ENCODE measurements around the gene HTT. TPM values are rescaled to one million over a fixed set of nuclear protein-coding genes. Genes with fewer than 3 reads are reported as not detected.

The HTT gene
- total and polyA plus RNA-seq, 2 of the 13 experiments (the other 11 are each of a cell fraction or from before 2014, with no cell fraction given), result 17.5 to 19.5 TPM

- TF ChIP-seq, protein P1, sequence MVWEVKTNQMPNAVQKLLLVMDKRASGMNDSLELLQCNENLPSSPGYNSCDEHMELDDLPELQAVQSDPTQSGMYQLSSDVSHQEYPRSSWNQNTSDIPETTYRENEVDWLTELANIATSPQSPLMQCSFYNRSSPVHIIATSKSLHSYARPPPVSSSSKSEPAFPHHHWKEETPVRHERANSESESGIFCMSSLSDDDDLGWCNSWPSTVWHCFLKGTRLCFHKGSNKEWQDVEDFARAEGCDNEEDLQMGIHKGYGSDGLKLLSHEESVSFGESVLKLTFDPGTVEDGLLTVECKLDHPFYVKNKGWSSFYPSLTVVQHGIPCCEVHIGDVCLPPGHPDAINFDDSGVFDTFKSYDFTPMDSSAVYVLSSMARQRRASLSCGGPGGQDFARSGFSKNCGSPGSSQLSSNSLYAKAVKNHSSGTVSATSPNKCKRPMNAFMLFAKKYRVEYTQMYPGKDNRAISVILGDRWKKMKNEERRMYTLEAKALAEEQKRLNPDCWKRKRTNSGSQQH (CRISPR knock-in tag; IDR thresholded peaks at IDR 0.05; ENCODE audit: low read depth), result no peak
- TF ChIP-seq, protein P2, sequence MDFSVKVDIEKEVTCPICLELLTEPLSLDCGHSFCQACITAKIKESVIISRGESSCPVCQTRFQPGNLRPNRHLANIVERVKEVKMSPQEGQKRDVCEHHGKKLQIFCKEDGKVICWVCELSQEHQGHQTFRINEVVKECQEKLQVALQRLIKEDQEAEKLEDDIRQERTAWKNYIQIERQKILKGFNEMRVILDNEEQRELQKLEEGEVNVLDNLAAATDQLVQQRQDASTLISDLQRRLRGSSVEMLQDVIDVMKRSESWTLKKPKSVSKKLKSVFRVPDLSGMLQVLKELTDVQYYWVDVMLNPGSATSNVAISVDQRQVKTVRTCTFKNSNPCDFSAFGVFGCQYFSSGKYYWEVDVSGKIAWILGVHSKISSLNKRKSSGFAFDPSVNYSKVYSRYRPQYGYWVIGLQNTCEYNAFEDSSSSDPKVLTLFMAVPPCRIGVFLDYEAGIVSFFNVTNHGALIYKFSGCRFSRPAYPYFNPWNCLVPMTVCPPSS (IDR thresholded peaks at IDR 0.05), result no peak
- TF ChIP-seq ZNF446 (CRISPR knock-in tag; IDR thresholded peaks at IDR 0.05), result no peak
- TF ChIP-seq NAIF1 (CRISPR knock-in tag; IDR thresholded peaks at IDR 0.05; ENCODE audit: borderline replicate concordance), result no peak
- TF ChIP-seq RBAK (CRISPR knock-in tag; IDR thresholded peaks at IDR 0.05), result no peak
- peak; percentile 83 for TF ChIP-seq ARID5B (CRISPR knock-in tag; IDR thresholded peaks at IDR 0.05)
- no peak for TF ChIP-seq ZNF235 (CRISPR knock-in tag; IDR thresholded peaks at IDR 0.05; ENCODE audit: borderline replicate concordance)
- TF ChIP-seq TBX2 (CRISPR knock-in tag; IDR thresholded peaks at IDR 0.05; ENCODE audit: borderline replicate concordance), result 0 out of 2 replicates have a peak, but pooled peaks have one; percentile 45
- peak; percentile 96 for TF ChIP-seq MEIS2 (CRISPR knock-in tag; IDR thresholded peaks at IDR 0.05)
- TF ChIP-seq, protein P3, sequence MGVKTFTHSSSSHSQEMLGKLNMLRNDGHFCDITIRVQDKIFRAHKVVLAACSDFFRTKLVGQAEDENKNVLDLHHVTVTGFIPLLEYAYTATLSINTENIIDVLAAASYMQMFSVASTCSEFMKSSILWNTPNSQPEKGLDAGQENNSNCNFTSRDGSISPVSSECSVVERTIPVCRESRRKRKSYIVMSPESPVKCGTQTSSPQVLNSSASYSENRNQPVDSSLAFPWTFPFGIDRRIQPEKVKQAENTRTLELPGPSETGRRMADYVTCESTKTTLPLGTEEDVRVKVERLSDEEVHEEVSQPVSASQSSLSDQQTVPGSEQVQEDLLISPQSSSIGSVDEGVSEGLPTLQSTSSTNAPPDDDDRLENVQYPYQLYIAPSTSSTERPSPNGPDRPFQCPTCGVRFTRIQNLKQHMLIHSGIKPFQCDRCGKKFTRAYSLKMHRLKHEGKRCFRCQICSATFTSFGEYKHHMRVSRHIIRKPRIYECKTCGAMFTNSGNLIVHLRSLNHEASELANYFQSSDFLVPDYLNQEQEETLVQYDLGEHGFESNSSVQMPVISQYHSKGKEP (CRISPR knock-in tag; IDR thresholded peaks at IDR 0.05), result no peak
- TF ChIP-seq ETS1 (CRISPR knock-in tag; IDR thresholded peaks at IDR 0.05), result no peak
- no peak for TF ChIP-seq TBL1XR1 (IDR thresholded peaks at IDR 0.05; ENCODE audit: borderline replicate concordance, low read length, partially characterized antibody)
- no peak for TF ChIP-seq ZFP36L1 (CRISPR knock-in tag; IDR thresholded peaks at IDR 0.05)
- TF ChIP-seq ZNF383 (CRISPR knock-in tag; IDR thresholded peaks at IDR 0.05; ENCODE audit: borderline replicate concordance), result no peak
- TF ChIP-seq, protein P4, sequence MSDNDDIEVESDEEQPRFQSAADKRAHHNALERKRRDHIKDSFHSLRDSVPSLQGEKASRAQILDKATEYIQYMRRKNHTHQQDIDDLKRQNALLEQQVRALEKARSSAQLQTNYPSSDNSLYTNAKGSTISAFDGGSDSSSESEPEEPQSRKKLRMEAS (IDR thresholded peaks at IDR 0.05), result peak; percentile 74
- TF ChIP-seq ZNF253 (CRISPR knock-in tag; IDR thresholded peaks at IDR 0.05; ENCODE audit: borderline replicate concordance), result no peak
- TF ChIP-seq, protein P5, sequence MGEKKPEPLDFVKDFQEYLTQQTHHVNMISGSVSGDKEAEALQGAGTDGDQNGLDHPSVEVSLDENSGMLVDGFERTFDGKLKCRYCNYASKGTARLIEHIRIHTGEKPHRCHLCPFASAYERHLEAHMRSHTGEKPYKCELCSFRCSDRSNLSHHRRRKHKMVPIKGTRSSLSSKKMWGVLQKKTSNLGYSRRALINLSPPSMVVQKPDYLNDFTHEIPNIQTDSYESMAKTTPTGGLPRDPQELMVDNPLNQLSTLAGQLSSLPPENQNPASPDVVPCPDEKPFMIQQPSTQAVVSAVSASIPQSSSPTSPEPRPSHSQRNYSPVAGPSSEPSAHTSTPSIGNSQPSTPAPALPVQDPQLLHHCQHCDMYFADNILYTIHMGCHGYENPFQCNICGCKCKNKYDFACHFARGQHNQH (CRISPR knock-in tag; IDR thresholded peaks at IDR 0.05), result peak; percentile 70; the same call in 1 of the 2 replicates
- TF ChIP-seq ZNF230 (CRISPR knock-in tag; IDR thresholded peaks at IDR 0.05), result no peak
Measured at GRCh38 chr4:3205995-3206394, 131.5 kb downstream of the HTT start (continued).

All from HepG2 (cell line).